Keratinocyte (primary cell): Measurements from ENCODE around the gene ADGRG6.

Source experiments
- EZH2 ChIP-seq: IDR thresholded peaks from one replicate; pipeline ENCODE4 v1.6.1; 2012; ENCODE audit warnings: inconsistent platforms, mild to moderate bottlenecking, low read length, moderate library complexity
- TF ChIP-seq, protein P1 (sequence below), 3 experiments: IDR thresholded peaks in 1 of 3; conservative IDR thresholded peaks in 1 of 3; optimal IDR thresholded peaks in 1 of 3; 2 replicates in 2 of 3; 3 replicates in 1 of 3; pipeline versions ENCODE3 to v1.5.1; 2011; ENCODE audit warnings: low read length in 3 of 3, mild to moderate bottlenecking in 3 of 3, moderate library complexity in 2 of 3, control low read depth in 1 of 3, inconsistent platforms in 1 of 3; ENCODE audit not compliant: insufficient read depth in 2 of 3; ENCODE audit errors: extremely low read depth in 1 of 3

- TF ChIP-seq, protein P1, sequence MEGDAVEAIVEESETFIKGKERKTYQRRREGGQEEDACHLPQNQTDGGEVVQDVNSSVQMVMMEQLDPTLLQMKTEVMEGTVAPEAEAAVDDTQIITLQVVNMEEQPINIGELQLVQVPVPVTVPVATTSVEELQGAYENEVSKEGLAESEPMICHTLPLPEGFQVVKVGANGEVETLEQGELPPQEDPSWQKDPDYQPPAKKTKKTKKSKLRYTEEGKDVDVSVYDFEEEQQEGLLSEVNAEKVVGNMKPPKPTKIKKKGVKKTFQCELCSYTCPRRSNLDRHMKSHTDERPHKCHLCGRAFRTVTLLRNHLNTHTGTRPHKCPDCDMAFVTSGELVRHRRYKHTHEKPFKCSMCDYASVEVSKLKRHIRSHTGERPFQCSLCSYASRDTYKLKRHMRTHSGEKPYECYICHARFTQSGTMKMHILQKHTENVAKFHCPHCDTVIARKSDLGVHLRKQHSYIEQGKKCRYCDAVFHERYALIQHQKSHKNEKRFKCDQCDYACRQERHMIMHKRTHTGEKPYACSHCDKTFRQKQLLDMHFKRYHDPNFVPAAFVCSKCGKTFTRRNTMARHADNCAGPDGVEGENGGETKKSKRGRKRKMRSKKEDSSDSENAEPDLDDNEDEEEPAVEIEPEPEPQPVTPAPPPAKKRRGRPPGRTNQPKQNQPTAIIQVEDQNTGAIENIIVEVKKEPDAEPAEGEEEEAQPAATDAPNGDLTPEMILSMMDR (optimal IDR thresholded peaks at IDR 0.05 in 1 of 3, IDR thresholded peaks at IDR 0.05 in 1 of 3, conservative IDR thresholded peaks at IDR 0.05 in 1 of 3; ENCODE audit: extremely low read depth in 1 of 3, insufficient read depth in 2 of 3, low read length in 3 of 3), result no peak
- TF ChIP-seq EZH2, result no peak
These were observed 168.6 kb downstream of the ADGRG6 start for GRCh38 chr6:142470421-142470820.
